ENCODE results near the gene NEDD4L.

DNA sequence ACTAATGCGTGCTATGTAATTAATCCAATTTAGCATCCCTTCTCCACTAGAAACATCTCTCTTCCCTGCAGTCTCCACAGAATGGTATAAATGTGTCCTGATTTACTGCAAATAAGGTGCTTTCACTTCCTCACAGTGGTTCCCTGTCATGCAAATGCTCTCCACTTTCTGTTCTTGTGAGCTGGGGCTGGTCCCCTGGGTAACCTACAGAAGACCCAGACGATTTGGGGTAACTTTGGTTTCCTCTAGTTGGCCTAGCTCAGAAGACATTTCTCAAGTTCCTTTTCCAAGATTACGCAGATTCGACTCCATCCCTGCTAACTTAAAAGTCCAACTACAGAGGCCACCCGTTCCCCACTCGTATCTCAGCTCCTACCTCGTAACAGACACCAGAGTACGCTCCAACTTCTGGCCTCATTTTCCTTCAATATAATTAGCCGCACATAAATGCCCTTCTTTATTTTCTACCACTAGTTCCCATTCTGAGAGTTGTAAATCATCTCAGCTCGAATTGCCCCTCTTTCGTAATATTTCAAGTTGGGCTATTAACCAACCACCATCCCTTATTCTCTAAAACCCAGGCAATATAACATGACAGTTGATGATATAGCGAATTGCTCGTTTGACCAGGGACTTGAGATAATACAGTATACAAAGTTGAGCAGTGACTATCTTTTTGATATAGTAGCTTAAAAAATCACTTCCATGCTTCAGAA is 28.8 kb upstream of the NEDD4L start:
- TF ChIP-seq, protein P1, sequence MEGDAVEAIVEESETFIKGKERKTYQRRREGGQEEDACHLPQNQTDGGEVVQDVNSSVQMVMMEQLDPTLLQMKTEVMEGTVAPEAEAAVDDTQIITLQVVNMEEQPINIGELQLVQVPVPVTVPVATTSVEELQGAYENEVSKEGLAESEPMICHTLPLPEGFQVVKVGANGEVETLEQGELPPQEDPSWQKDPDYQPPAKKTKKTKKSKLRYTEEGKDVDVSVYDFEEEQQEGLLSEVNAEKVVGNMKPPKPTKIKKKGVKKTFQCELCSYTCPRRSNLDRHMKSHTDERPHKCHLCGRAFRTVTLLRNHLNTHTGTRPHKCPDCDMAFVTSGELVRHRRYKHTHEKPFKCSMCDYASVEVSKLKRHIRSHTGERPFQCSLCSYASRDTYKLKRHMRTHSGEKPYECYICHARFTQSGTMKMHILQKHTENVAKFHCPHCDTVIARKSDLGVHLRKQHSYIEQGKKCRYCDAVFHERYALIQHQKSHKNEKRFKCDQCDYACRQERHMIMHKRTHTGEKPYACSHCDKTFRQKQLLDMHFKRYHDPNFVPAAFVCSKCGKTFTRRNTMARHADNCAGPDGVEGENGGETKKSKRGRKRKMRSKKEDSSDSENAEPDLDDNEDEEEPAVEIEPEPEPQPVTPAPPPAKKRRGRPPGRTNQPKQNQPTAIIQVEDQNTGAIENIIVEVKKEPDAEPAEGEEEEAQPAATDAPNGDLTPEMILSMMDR (IDR thresholded peaks at IDR 0.05) = no peak
- TF ChIP-seq, protein P2, sequence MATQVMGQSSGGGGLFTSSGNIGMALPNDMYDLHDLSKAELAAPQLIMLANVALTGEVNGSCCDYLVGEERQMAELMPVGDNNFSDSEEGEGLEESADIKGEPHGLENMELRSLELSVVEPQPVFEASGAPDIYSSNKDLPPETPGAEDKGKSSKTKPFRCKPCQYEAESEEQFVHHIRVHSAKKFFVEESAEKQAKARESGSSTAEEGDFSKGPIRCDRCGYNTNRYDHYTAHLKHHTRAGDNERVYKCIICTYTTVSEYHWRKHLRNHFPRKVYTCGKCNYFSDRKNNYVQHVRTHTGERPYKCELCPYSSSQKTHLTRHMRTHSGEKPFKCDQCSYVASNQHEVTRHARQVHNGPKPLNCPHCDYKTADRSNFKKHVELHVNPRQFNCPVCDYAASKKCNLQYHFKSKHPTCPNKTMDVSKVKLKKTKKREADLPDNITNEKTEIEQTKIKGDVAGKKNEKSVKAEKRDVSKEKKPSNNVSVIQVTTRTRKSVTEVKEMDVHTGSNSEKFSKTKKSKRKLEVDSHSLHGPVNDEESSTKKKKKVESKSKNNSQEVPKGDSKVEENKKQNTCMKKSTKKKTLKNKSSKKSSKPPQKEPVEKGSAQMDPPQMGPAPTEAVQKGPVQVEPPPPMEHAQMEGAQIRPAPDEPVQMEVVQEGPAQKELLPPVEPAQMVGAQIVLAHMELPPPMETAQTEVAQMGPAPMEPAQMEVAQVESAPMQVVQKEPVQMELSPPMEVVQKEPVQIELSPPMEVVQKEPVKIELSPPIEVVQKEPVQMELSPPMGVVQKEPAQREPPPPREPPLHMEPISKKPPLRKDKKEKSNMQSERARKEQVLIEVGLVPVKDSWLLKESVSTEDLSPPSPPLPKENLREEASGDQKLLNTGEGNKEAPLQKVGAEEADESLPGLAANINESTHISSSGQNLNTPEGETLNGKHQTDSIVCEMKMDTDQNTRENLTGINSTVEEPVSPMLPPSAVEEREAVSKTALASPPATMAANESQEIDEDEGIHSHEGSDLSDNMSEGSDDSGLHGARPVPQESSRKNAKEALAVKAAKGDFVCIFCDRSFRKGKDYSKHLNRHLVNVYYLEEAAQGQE (IDR thresholded peaks at IDR 0.05; ENCODE audit: insufficient read depth in 1 of 2, low read depth in 2 of 2, low read length in 1 of 2) = no peak
- no peak for TF ChIP-seq SIN3A (IDR thresholded peaks at IDR 0.05; ENCODE audit: borderline replicate concordance, insufficient read depth, low read depth, low read length)
- TF ChIP-seq TCF7L2 (IDR thresholded peaks at IDR 0.05; ENCODE audit: low read depth, low read length) = no peak
- TF ChIP-seq POLR2AphosphoS5 (IDR thresholded peaks at IDR 0.05; ENCODE audit: low read depth, low read length) = no peak
